Upper lobe of left lung (tissue), 4 donors: Measurements from ENCODE around the gene UBC.
"Not testable (repeated sequence)": the region's sequence is repeated elsewhere in the genome, so short reads cannot be mapped to it uniquely, and the experiment has no call there.

ENCODE experiments used
- CTCF ChIP-seq, 6 experiments: fragments of 450-650 bp in 4 of 6; fragments of 200-600 bp in 2 of 6; sonication (generic) in 2 of 6; IDR thresholded peaks; one replicate each; pipeline ENCODE4 v1.5.1; 2016 to 2019; ENCODE audit warnings: antibody characterized with exemption in 6 of 6
- EP300 ChIP-seq, 4 donors: sonication (generic); formaldehyde crosslinking; IDR thresholded peaks; one replicate each; pipeline ENCODE4 v1.5.1; 2017; ENCODE audit warnings: antibody characterized with exemption in 4 of 4, control low read depth in 2 of 4
- POLR2AphosphoS5 ChIP-seq, 2 donors: sonication (generic); formaldehyde crosslinking; IDR thresholded peaks; one replicate each; pipeline ENCODE4 v1.5.1; 2017; ENCODE audit warnings: antibody characterized with exemption in 2 of 2

- not testable (repeated sequence) for TF ChIP-seq CTCF, EP300, POLR2AphosphoS5 (IDR thresholded peaks at IDR 0.05)
Measured at GRCh38 chr12:124900345-124900795, 14.1 kb downstream of the UBC start.
